ENCODE measurements around the gene ANKRD10. TPM values are rescaled to one million over a fixed set of nuclear protein-coding genes. Genes with fewer than 3 reads are reported as not detected.

The ANKRD10 gene
- total RNA-seq, 1 experiment from 2014 or later = 219 TPM

- Mint-ChIP-seq H3K9me3 (no peaks in the 10 kb centered on the region), H3K27ac (peak overlapping the region; percentile 93), H3K4me3 (no peak overlapping the region), H3K36me3 (no peaks in the 10 kb centered on the region; the same call in 1 of the 2 replicates), H3K4me1 (peaks cover 52% of the 10 kb centered on the region), H3K27me3 (ENCODE audit: low read depth) (no peaks in the 10 kb centered on the region)
- CTCF ChIA-PET = interaction anchor here (1.3 to 1.6 kb wide), 2 partner anchors 28 to 242 kb away, joined by 6 to 9 read pairs; no protein-coding TSS in a partner anchor
- TF ChIP-seq TP53 (CRISPR knock-in tag; IDR thresholded peaks at IDR 0.05) (no peak), JUN (CRISPR knock-in tag; IDR thresholded peaks at IDR 0.05) (no peak), HMGA2 (CRISPR knock-in tag; IDR thresholded peaks at IDR 0.05) (no peak), ZNF121 (CRISPR knock-in tag; IDR thresholded peaks at IDR 0.05) (no peak), MAX (CRISPR knock-in tag; IDR thresholded peaks at IDR 0.05) (no peak), JAZF1 (CRISPR knock-in tag; IDR thresholded peaks at IDR 0.05) (no peak), E2F4 (CRISPR knock-in tag; IDR thresholded peaks at IDR 0.05; ENCODE audit: borderline replicate concordance, low read depth) (no peak), MYBL2 (CRISPR knock-in tag; IDR thresholded peaks at IDR 0.05) (no peak), ATF2 (CRISPR knock-in tag; IDR thresholded peaks at IDR 0.05; ENCODE audit: borderline replicate concordance, low read depth) (no peak)
- TF ChIP-seq, protein P1, sequence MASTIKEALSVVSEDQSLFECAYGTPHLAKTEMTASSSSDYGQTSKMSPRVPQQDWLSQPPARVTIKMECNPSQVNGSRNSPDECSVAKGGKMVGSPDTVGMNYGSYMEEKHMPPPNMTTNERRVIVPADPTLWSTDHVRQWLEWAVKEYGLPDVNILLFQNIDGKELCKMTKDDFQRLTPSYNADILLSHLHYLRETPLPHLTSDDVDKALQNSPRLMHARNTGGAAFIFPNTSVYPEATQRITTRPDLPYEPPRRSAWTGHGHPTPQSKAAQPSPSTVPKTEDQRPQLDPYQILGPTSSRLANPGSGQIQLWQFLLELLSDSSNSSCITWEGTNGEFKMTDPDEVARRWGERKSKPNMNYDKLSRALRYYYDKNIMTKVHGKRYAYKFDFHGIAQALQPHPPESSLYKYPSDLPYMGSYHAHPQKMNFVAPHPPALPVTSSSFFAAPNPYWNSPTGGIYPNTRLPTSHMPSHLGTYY (CRISPR knock-in tag; IDR thresholded peaks at IDR 0.05) = no peak
- TF ChIP-seq, protein P2, sequence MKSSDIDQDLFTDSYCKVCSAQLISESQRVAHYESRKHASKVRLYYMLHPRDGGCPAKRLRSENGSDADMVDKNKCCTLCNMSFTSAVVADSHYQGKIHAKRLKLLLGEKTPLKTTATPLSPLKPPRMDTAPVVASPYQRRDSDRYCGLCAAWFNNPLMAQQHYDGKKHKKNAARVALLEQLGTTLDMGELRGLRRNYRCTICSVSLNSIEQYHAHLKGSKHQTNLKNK (CRISPR knock-in tag; IDR thresholded peaks at IDR 0.05) = no peak
- TF ChIP-seq, protein P3, sequence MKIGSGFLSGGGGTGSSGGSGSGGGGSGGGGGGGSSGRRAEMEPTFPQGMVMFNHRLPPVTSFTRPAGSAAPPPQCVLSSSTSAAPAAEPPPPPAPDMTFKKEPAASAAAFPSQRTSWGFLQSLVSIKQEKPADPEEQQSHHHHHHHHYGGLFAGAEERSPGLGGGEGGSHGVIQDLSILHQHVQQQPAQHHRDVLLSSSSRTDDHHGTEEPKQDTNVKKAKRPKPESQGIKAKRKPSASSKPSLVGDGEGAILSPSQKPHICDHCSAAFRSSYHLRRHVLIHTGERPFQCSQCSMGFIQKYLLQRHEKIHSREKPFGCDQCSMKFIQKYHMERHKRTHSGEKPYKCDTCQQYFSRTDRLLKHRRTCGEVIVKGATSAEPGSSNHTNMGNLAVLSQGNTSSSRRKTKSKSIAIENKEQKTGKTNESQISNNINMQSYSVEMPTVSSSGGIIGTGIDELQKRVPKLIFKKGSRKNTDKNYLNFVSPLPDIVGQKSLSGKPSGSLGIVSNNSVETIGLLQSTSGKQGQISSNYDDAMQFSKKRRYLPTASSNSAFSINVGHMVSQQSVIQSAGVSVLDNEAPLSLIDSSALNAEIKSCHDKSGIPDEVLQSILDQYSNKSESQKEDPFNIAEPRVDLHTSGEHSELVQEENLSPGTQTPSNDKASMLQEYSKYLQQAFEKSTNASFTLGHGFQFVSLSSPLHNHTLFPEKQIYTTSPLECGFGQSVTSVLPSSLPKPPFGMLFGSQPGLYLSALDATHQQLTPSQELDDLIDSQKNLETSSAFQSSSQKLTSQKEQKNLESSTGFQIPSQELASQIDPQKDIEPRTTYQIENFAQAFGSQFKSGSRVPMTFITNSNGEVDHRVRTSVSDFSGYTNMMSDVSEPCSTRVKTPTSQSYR (CRISPR knock-in tag; IDR thresholded peaks at IDR 0.05) = no peak
- TF ChIP-seq, protein P4, sequence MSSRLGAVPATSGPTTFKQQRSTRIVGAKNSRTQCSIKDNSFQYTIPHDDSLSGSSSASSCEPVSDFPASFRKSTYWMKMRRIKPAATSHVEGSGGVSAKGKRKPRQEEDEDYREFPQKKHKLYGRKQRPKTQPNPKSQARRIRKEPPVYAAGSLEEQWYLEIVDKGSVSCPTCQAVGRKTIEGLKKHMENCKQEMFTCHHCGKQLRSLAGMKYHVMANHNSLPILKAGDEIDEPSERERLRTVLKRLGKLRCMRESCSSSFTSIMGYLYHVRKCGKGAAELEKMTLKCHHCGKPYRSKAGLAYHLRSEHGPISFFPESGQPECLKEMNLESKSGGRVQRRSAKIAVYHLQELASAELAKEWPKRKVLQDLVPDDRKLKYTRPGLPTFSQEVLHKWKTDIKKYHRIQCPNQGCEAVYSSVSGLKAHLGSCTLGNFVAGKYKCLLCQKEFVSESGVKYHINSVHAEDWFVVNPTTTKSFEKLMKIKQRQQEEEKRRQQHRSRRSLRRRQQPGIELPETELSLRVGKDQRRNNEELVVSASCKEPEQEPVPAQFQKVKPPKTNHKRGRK (CRISPR knock-in tag; IDR thresholded peaks at IDR 0.05; ENCODE audit: borderline replicate concordance) = no peak
- DNase-seq (ENCODE audit: low spot score) (no peak), ATAC-seq (peak; percentile 34)
- POLR2A ChIA-PET = interaction anchor here (0.6 to 1.0 kb wide), 2 partner anchors 27 to 28 kb away, joined by 3 read pairs; no protein-coding TSS in a partner anchor
These were observed 27.8 kb downstream of the ANKRD10 start for GRCh38 chr13:110886870-110887596.
